ENCODE measurements around the gene MACROH2A1. TPM values are rescaled to one million over a fixed set of nuclear protein-coding genes. Genes with fewer than 3 reads are reported as not detected.

MACROH2A1 gene
- total RNA-seq, 1 experiment from 2014 or later: 83.8 TPM

DNA sequence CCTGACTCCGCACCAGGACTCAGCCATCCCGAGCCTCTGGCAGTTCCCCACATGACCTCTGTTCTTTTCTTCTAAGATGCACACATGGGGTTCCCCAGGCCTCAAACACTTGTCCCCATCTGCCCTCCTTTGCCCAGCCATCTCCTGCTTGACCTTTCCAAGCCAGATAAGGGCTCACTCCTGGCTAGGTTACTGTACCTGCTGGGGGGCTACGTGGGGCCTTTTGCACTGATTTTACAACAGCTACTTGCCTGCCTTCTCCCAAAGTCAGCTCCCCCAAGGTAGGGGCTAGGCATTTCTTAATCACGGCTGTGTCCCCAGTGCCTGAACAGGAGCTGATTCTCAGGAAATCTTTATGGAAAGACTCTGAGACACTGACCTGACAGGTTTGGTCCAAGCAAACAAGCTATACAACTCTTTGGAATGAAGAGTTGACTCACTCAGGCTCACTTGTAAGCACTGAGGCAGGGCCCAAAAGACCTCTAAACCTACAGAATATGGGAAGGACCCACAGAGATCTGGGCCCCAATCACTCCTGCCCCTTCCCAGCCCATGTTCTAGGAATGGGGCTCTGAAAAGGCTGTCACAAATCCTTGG lies 2.5 kb downstream of the MACROH2A1 start:
- H3K9me3 Mint-ChIP-seq: no peaks in the 10 kb centered on the region
- POLR2A ChIA-PET: no interaction called here
- peaks cover 50% of the 10 kb centered on the region for H3K27me3 Mint-ChIP-seq (ENCODE audit: low read depth)
- H3K27ac Mint-ChIP-seq: no peak overlapping the region
- H3K4me1 Mint-ChIP-seq: peaks cover 30% of the 10 kb centered on the region
- peaks cover 5% of the 10 kb centered on the region; the same call in 1 of the 2 replicates for H3K36me3 Mint-ChIP-seq
- CTCF ChIA-PET: interaction anchor here (1.1 kb wide), 1 partner anchor 30 kb away, joined by 3 read pairs; no protein-coding TSS in a partner anchor
- H3K4me3 Mint-ChIP-seq: no peak overlapping the region
- no peak for TF ChIP-seq NR2C2 (CRISPR knock-in tag; IDR thresholded peaks at IDR 0.05)
- no peak for TF ChIP-seq MYBL2 (CRISPR knock-in tag; IDR thresholded peaks at IDR 0.05)
- TF ChIP-seq, protein P1, sequence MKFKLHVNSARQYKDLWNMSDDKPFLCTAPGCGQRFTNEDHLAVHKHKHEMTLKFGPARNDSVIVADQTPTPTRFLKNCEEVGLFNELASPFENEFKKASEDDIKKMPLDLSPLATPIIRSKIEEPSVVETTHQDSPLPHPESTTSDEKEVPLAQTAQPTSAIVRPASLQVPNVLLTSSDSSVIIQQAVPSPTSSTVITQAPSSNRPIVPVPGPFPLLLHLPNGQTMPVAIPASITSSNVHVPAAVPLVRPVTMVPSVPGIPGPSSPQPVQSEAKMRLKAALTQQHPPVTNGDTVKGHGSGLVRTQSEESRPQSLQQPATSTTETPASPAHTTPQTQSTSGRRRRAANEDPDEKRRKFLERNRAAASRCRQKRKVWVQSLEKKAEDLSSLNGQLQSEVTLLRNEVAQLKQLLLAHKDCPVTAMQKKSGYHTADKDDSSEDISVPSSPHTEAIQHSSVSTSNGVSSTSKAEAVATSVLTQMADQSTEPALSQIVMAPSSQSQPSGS (CRISPR knock-in tag; IDR thresholded peaks at IDR 0.05; ENCODE audit: borderline replicate concordance, low read depth): no peak
- no peak for TF ChIP-seq GABPB1 (CRISPR knock-in tag; IDR thresholded peaks at IDR 0.05)
- TF ChIP-seq FOXJ3 (CRISPR knock-in tag; IDR thresholded peaks at IDR 0.05; ENCODE audit: borderline replicate concordance): no peak
- TF ChIP-seq CDX4 (CRISPR knock-in tag; IDR thresholded peaks at IDR 0.05; ENCODE audit: borderline replicate concordance): no peak
- TF ChIP-seq ZNF532 (CRISPR knock-in tag; IDR thresholded peaks at IDR 0.05; ENCODE audit: borderline replicate concordance): no peak
- DNase-seq (ENCODE audit: low spot score): no peak
- no peak for ATAC-seq

GRCh38 chr5:135395866-135396265 lies 3.2 kb downstream of the MACROH2A1 start:
- ATAC-seq (no peak), DNase-seq (ENCODE audit: low spot score) (no peak)
- CTCF ChIA-PET: no interaction called here
- POLR2A ChIA-PET: no interaction called here
- Mint-ChIP-seq H3K27me3 (ENCODE audit: low read depth) (peaks cover 43% of the 10 kb centered on the region), H3K4me3 (no peak overlapping the region), H3K27ac (no peak overlapping the region), H3K9me3 (no peaks in the 10 kb centered on the region), H3K4me1 (peaks cover 28% of the 10 kb centered on the region), H3K36me3 (peaks cover 5% of the 10 kb centered on the region; the same call in 1 of the 2 replicates)
- TF ChIP-seq ZNF423 (CRISPR knock-in tag; IDR thresholded peaks at IDR 0.05) (no peak), MLX (CRISPR knock-in tag; IDR thresholded peaks at IDR 0.05) (no peak), JAZF1 (CRISPR knock-in tag; IDR thresholded peaks at IDR 0.05) (no peak), CREM (CRISPR knock-in tag; IDR thresholded peaks at IDR 0.05) (no peak), CTCF (IDR thresholded peaks at IDR 0.05) (no peak), IRF1 (CRISPR knock-in tag; IDR thresholded peaks at IDR 0.05) (no peak), TCF7 (CRISPR knock-in tag; IDR thresholded peaks at IDR 0.05; ENCODE audit: low read depth) (no peak), PRDM15 (CRISPR knock-in tag; IDR thresholded peaks at IDR 0.05) (no peak)
- TF ChIP-seq, protein P2, sequence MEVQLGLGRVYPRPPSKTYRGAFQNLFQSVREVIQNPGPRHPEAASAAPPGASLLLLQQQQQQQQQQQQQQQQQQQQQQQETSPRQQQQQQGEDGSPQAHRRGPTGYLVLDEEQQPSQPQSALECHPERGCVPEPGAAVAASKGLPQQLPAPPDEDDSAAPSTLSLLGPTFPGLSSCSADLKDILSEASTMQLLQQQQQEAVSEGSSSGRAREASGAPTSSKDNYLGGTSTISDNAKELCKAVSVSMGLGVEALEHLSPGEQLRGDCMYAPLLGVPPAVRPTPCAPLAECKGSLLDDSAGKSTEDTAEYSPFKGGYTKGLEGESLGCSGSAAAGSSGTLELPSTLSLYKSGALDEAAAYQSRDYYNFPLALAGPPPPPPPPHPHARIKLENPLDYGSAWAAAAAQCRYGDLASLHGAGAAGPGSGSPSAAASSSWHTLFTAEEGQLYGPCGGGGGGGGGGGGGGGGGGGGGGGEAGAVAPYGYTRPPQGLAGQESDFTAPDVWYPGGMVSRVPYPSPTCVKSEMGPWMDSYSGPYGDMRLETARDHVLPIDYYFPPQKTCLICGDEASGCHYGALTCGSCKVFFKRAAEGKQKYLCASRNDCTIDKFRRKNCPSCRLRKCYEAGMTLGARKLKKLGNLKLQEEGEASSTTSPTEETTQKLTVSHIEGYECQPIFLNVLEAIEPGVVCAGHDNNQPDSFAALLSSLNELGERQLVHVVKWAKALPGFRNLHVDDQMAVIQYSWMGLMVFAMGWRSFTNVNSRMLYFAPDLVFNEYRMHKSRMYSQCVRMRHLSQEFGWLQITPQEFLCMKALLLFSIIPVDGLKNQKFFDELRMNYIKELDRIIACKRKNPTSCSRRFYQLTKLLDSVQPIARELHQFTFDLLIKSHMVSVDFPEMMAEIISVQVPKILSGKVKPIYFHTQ (CRISPR knock-in tag; IDR thresholded peaks at IDR 0.05): no peak
